NT2/D1 (cell line): ENCODE data around the gene PRG2.

Source experiments
- DNase-seq: peaks from one replicate; pipeline ENCODE4 v3.0.0-alpha.2; 2011; ENCODE audit warnings: low read depth, low spot score
- H3K27me3 ChIP-seq: 2 replicates; pipeline ENCODE4 v1.6.0; 2011; ENCODE audit warnings: mild to moderate bottlenecking; ENCODE audit not compliant: insufficient read length, insufficient read depth
- H3K36me3 ChIP-seq: 2 replicates; pipeline ENCODE4 v1.6.1; 2011; ENCODE audit warnings: mild to moderate bottlenecking, low read length, mixed read lengths; ENCODE audit not compliant: insufficient read depth, insufficient read length
- H3K4me1 ChIP-seq: 2 replicates; pipeline ENCODE4 v1.5.1; 2011; ENCODE audit not compliant: insufficient read depth, insufficient read length
- H3K4me3 ChIP-seq: 2 replicates; pipeline ENCODE4 v1.5.1; 2011; ENCODE audit warnings: low read depth; ENCODE audit not compliant: insufficient read length
- H3K9ac ChIP-seq: 2 replicates; pipeline ENCODE4 v1.6.0; 2011; ENCODE audit warnings: low read depth; ENCODE audit not compliant: insufficient read length
- H3K9me3 ChIP-seq: 2 replicates; pipeline ENCODE4 v1.5.1; 2011; ENCODE audit warnings: mild to moderate bottlenecking, low read length; ENCODE audit not compliant: insufficient read depth
- SUZ12 ChIP-seq: IDR thresholded peaks from 2 replicates; pipeline ENCODE4 v1.6.1; 2011; ENCODE audit not compliant: insufficient read length, insufficient read depth; ENCODE audit errors: extremely low read depth
- YY1 ChIP-seq: IDR thresholded peaks from 2 replicates; pipeline ENCODE4 v1.6.1; 2011; ENCODE audit not compliant: insufficient read length, insufficient read depth
- ZNF274 ChIP-seq: IDR thresholded peaks from 2 replicates; pipeline ENCODE4 v1.6.1; 2011; ENCODE audit warnings: mild to moderate bottlenecking, low read depth, low read length

PRG2 gene

GRCh38 chr11:57402188-57403002 lies 11.9 kb upstream of the PRG2 start:
- no peaks in the 10 kb centered on the region for H3K9me3 ChIP-seq
- no peak for DNase-seq
- TF ChIP-seq SUZ12 (no peak), ZNF274 (no peak), YY1 (no peak)
- peaks cover 3% of the 10 kb centered on the region for H3K27me3 ChIP-seq
- peaks cover 9% of the 10 kb centered on the region for H3K36me3 ChIP-seq
- peaks cover 5% of the 10 kb centered on the region for H3K4me1 ChIP-seq
- H3K4me3 ChIP-seq, result no peak overlapping the region
- H3K9ac ChIP-seq, result no peak overlapping the region

- Histone ChIP-seq H3K27me3 (peaks cover 7% of the 10 kb centered on the region), H3K4me1 (no peaks in the 10 kb centered on the region), H3K36me3 (no peaks in the 10 kb centered on the region), H3K4me3 (no peak overlapping the region), H3K9me3 (no peaks in the 10 kb centered on the region), H3K9ac (no peak overlapping the region)
- no peak for DNase-seq
- TF ChIP-seq ZNF274 (no peak), SUZ12 (no peak), YY1 (no peak)
Observed at GRCh38 chr11:57399972-57400578, 9.6 kb upstream of the PRG2 start.

GRCh38 chr11:57399221-57399620 lies 8.8 kb upstream of the PRG2 start:
- DNase-seq, result no peak
- H3K36me3 ChIP-seq, result no peaks in the 10 kb centered on the region
- no peak overlapping the region for H3K9ac ChIP-seq
- H3K4me1 ChIP-seq, result peaks cover 3% of the 10 kb centered on the region
- no peak for TF ChIP-seq SUZ12
- no peak for TF ChIP-seq YY1
- TF ChIP-seq ZNF274, result no peak
- peaks cover 7% of the 10 kb centered on the region for H3K27me3 ChIP-seq
- no peak overlapping the region for H3K4me3 ChIP-seq
- no peaks in the 10 kb centered on the region for H3K9me3 ChIP-seq

DNA sequence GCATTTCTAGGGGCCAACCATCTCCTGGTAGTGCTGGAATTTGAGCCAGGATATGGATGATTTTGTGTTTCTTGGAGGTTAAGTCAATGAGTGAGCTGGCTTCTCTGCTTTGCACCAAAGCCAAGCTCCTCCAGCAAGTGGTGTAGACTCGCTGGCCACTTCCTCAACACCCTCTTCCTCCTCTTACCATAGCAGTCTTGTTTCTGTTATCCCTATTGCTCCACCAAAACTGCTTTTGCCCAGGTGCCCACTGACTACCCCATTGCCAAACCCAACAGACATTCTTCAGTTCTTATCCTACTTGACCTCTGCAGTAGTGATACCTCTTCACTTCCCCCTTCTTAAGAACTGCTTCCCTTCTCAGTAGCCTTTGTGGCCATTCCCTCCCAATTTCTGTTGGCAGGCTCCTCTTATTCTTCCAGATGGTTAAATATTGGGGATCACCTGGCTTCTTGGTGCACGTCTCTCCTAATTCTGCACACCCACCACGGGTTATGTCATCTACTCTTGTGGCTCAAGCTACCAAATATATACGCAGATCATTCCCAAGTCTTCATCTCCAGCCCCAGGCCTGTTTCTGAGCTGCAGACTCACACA lies 7.0 kb upstream of the PRG2 start:
- no peak for DNase-seq
- Histone ChIP-seq H3K9ac (no peak overlapping the region), H3K27me3 (peaks cover 7% of the 10 kb centered on the region), H3K9me3 (no peaks in the 10 kb centered on the region), H3K4me1 (peaks cover 3% of the 10 kb centered on the region), H3K36me3 (no peaks in the 10 kb centered on the region), H3K4me3 (no peak overlapping the region)
- TF ChIP-seq YY1, result no peak

- H3K36me3 ChIP-seq, result no peaks in the 10 kb centered on the region
- H3K4me1 ChIP-seq, result peaks cover 3% of the 10 kb centered on the region
- H3K4me3 ChIP-seq, result no peak overlapping the region
- no peak overlapping the region for H3K9ac ChIP-seq
- no peak for DNase-seq
- peaks cover 7% of the 10 kb centered on the region for H3K27me3 ChIP-seq
- no peaks in the 10 kb centered on the region for H3K9me3 ChIP-seq
- TF ChIP-seq YY1 (no peak), ZNF274 (no peak), SUZ12 (no peak)
Observed at GRCh38 chr11:57396744-57397143, 6.3 kb upstream of the PRG2 start.

GRCh38 chr11:57395905-57396623 lies 5.6 kb upstream of the PRG2 start:
- Histone ChIP-seq H3K9ac (no peak overlapping the region), H3K27me3 (peaks cover 7% of the 10 kb centered on the region)

More at GRCh38 chr11:57395905-57396623, 5.6 kb upstream of the PRG2 start:
- Histone ChIP-seq H3K4me1 (peaks cover 3% of the 10 kb centered on the region), H3K36me3 (no peaks in the 10 kb centered on the region), H3K9me3 (no peaks in the 10 kb centered on the region), H3K4me3 (no peak overlapping the region)
- no peak for DNase-seq
- TF ChIP-seq YY1 (no peak), SUZ12 (no peak)
